Activated CD4-positive, alpha-beta T cell treated with anti-CD3 and anti-CD28 coated beads, Interleukin-2, amount 50 U/mL, for 48 hours (primary cell): ENCODE data around the gene SNX3.
"Not testable (repeated sequence)": the region's sequence is repeated elsewhere in the genome, so short reads cannot be mapped to it uniquely, and the experiment has no call there.

ENCODE experiments used
- DNase-seq, 2 experiments: peaks; one replicate each; pipeline ENCODE4 v3.0.0-alpha.2; 2020

SNX3 gene

GRCh38 chr6:108260809-108261569, at the start of gene SNX3:
SNX3 (minus strand) TSS chr6:108261040; CDS start chr6:108260921, 119 bp downstream.
- DNase-seq, result peak; percentile 89 to 93

GRCh38 chr6:108309844-108310243, 49.0 kb upstream of the SNX3 start:
- DNase-seq, result no peak

- not testable (repeated sequence) for DNase-seq
Observed at GRCh38 chr6:108308641-108309040, 47.8 kb upstream of the SNX3 start.

- DNase-seq, result no peak
Observed at GRCh38 chr6:108304646-108305045, 43.8 kb upstream of the SNX3 start.

- DNase-seq, result no peak
Observed at GRCh38 chr6:108302386-108302785, 41.5 kb upstream of the SNX3 start.

- no peak for DNase-seq
Observed at GRCh38 chr6:108295676-108296075, 34.8 kb upstream of the SNX3 start.

- DNase-seq, result peak; percentile 89 to 92
Observed at GRCh38 chr6:108294727-108295625, 34.1 kb upstream of the SNX3 start, which contains the start of gene AFG1L. AFG1L (plus strand) TSS chr6:108295054; CDS start chr6:108295080, 26 bp downstream.

- no peak for DNase-seq
Observed at GRCh38 chr6:108294297-108294726, 33.5 kb upstream of the SNX3 start.

GRCh38 chr6:108293527-108294296, 32.9 kb upstream of the SNX3 start:
- no peak for DNase-seq

- DNase-seq, result not testable (repeated sequence)
Observed at GRCh38 chr6:108292561-108292960, 31.7 kb upstream of the SNX3 start.

GRCh38 chr6:108291091-108291490, 30.3 kb upstream of the SNX3 start:
- DNase-seq, result no peak

- no peak for DNase-seq
Observed at GRCh38 chr6:108288742-108289141, 27.9 kb upstream of the SNX3 start.

- DNase-seq, result no peak
Observed at GRCh38 chr6:108287373-108287772, 26.5 kb upstream of the SNX3 start.

- no peak for DNase-seq
Observed at GRCh38 chr6:108286366-108286765, 25.5 kb upstream of the SNX3 start.

GRCh38 chr6:108285381-108285780, 24.5 kb upstream of the SNX3 start:
- DNase-seq, result no peak

- DNase-seq, result no peak
Observed at GRCh38 chr6:108277831-108278230, 17.0 kb upstream of the SNX3 start.

GRCh38 chr6:108277295-108277694, 16.5 kb upstream of the SNX3 start:
- no peak for DNase-seq

- DNase-seq, result no peak
Observed at GRCh38 chr6:108275976-108276375, 15.1 kb upstream of the SNX3 start.

- DNase-seq, result no peak
Observed at GRCh38 chr6:108274546-108274945, 13.7 kb upstream of the SNX3 start.

GRCh38 chr6:108269955-108270354, 9.1 kb upstream of the SNX3 start:
- not testable (repeated sequence) for DNase-seq

GRCh38 chr6:108268845-108269244, 8.0 kb upstream of the SNX3 start:
- DNase-seq, result no peak

GRCh38 chr6:108263371-108263770, 2.5 kb upstream of the SNX3 start:
- no peak for DNase-seq
